BJ (cell line): ENCODE data around the gene TMEM52B. TPM values are rescaled to one million over a fixed set of nuclear protein-coding genes. Genes with fewer than 3 reads are reported as not detected.
"Not testable (repeated sequence)": the region's sequence is repeated elsewhere in the genome, so short reads cannot be mapped to it uniquely, and the experiment has no call there.

Experiments used
- CTCF ChIA-PET: fragments of 350-600 bp; formaldehyde crosslinking; extraction: SDS; loops from one replicate; lab custom pipeline; 2021; ENCODE audit warnings: antibody characterized with exemption, inconsistent platforms; lab: Yijun Ruan, JAX
- POLR2A ChIA-PET: fragments of 300-600 bp; sonication (Branson Sonifier 250); formaldehyde crosslinking; extraction: SDS; loops from one replicate; lab custom pipeline; 2021; ENCODE audit warnings: antibody characterized with exemption; lab: Charles Lee
- DNase-seq: peaks from one replicate; pipeline ENCODE4 v3.0.0-alpha.2; 2011; ENCODE audit warnings: low read depth
- H3K27me3 ChIP-seq: 2 replicates; pipeline ENCODE4 v1.6.0; 2011; ENCODE audit warnings: low read length; ENCODE audit not compliant: control insufficient read depth, insufficient read depth
- H3K36me3 ChIP-seq: 2 replicates; pipeline ENCODE4 v1.5.1; 2011; ENCODE audit warnings: low read length; ENCODE audit not compliant: control insufficient read depth, insufficient read depth
- H3K4me3 ChIP-seq: 2 replicates; pipeline ENCODE4 v1.5.1; 2011; ENCODE audit warnings: low read depth, mild to moderate bottlenecking, control low read depth, low read length
- polyA plus RNA-seq: library from polyadenylated mRNA; depleted of rRNA; stranded (reverse); fragments of >200 nt; gene quantifications from 2 replicates; pipeline ENCODE4 v1.2.3, GENCODE V29; 2011
- TF ChIP-seq, protein P1 (sequence below): IDR thresholded peaks from 2 replicates; pipeline ENCODE4 v1.5.1; 2011; ENCODE audit warnings: low read depth, mild to moderate bottlenecking, control low read depth, inconsistent platforms, low read length, moderate library complexity; ENCODE audit not compliant: insufficient read depth

Gene TMEM52B
- polyA plus RNA-seq, 1 experiment = 0.85 TPM

GRCh38 chr12:10220398-10221077 lies 41.7 kb downstream of the TMEM52B start:
- ChIA-PET POLR2A (no interaction called here), CTCF (no interaction called here)
- Histone ChIP-seq H3K27me3 (no peaks in the 10 kb centered on the region), H3K36me3 (peaks cover 37% of the 10 kb centered on the region), H3K4me3 (no peak overlapping the region)
- no peak for DNase-seq
- TF ChIP-seq, protein P1, sequence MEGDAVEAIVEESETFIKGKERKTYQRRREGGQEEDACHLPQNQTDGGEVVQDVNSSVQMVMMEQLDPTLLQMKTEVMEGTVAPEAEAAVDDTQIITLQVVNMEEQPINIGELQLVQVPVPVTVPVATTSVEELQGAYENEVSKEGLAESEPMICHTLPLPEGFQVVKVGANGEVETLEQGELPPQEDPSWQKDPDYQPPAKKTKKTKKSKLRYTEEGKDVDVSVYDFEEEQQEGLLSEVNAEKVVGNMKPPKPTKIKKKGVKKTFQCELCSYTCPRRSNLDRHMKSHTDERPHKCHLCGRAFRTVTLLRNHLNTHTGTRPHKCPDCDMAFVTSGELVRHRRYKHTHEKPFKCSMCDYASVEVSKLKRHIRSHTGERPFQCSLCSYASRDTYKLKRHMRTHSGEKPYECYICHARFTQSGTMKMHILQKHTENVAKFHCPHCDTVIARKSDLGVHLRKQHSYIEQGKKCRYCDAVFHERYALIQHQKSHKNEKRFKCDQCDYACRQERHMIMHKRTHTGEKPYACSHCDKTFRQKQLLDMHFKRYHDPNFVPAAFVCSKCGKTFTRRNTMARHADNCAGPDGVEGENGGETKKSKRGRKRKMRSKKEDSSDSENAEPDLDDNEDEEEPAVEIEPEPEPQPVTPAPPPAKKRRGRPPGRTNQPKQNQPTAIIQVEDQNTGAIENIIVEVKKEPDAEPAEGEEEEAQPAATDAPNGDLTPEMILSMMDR = no peak

GRCh38 chr12:10221846-10222245 lies 43.0 kb downstream of the TMEM52B start:
- TF ChIP-seq, protein P1 = no peak
- Histone ChIP-seq H3K36me3 (peaks cover 34% of the 10 kb centered on the region), H3K4me3 (no peak overlapping the region), H3K27me3 (no peaks in the 10 kb centered on the region)
- POLR2A ChIA-PET = interaction anchor here (0.6 kb wide), 1 partner anchor 340 kb away, joined by 3 read pairs; no protein-coding TSS in a partner anchor
- CTCF ChIA-PET = interaction anchor here (1.0 kb wide), 1 partner anchor 69 kb away, joined by 3 read pairs; no protein-coding TSS in a partner anchor
- no peak for DNase-seq

DNA sequence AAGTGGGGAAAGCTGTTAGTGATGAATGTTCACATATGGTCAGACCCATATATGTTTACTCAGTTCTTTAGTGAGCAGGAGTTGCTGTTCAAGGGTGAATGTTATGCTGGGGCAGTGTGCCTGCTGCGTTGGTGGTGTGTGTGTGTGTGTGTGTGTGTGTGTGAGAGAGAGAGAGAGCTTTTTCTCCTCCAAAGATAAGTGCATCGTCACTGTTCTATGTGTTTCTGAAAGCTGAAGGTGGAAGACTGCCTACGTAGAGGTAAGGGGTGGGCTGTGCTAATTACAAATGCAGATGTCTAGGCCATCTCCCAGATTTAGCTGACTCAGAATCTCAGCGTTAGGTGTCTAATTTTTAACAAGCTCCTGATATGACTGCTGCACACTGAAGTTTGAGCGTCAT lies 44.4 kb downstream of the TMEM52B start:
- TF ChIP-seq, protein P1 = no peak

DNA sequence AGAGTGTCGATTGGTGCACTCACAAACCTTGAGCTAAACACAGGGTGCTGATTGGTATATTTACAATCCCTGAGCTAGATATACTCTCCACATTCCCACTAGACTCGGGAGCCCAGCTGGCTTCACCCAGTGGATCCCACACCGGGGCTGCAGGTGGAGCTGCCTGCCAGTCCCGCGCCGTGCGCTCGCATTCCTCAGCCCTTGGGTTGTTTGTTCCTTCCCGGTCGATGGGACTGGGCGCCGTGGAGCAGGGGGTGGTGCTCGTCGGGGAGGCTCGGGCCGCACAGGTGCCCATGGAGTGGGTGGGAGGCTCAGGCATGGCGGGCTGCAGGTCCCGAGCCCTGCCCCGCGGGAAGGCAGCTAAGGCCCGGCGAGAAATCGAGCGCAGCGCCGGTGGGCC lies 46.6 kb downstream of the TMEM52B start:
- CTCF ChIA-PET = interaction anchor here (1.5 kb wide), 1 partner anchor 65 kb away, joined by 3 read pairs; no protein-coding TSS in a partner anchor
- peaks cover 22% of the 10 kb centered on the region for H3K36me3 ChIP-seq
- H3K4me3 ChIP-seq, DNase-seq, H3K27me3 ChIP-seq, POLR2A ChIA-PET: not testable (repeated sequence)

More for the DNA sequence above, 44.4 kb downstream of the TMEM52B start:
- POLR2A ChIA-PET = no interaction called here
- Histone ChIP-seq H3K4me3 (no peak overlapping the region), H3K27me3 (no peaks in the 10 kb centered on the region), H3K36me3 (peaks cover 31% of the 10 kb centered on the region)
- CTCF ChIA-PET = interaction anchor here (2.1 to 2.3 kb wide), 2 partner anchors 9 to 14 kb away, joined by 6 read pairs; no protein-coding TSS in a partner anchor
- no peak for DNase-seq

GRCh38 chr12:10226086-10226485 lies 47.3 kb downstream of the TMEM52B start:
- Histone ChIP-seq H3K27me3 (no peaks in the 10 kb centered on the region), H3K36me3 (peaks cover 19% of the 10 kb centered on the region), H3K4me3 (no peak overlapping the region)
- CTCF ChIA-PET = interaction anchor here (1.2 kb wide), 1 partner anchor 73 kb away, joined by 4 read pairs; no protein-coding TSS in a partner anchor
- no peak for DNase-seq
- POLR2A ChIA-PET = no interaction called here
- TF ChIP-seq, protein P1 = no peak
